NCI-H2107 (cell line): Measurements from ENCODE around the gene CDH9.
"Not testable (repeated sequence)": the region's sequence is repeated elsewhere in the genome, so short reads cannot be mapped to it uniquely, and the experiment has no call there.

Experiments
- DNase-seq: peaks from one replicate; lab custom pipeline; 2025; lab: John Stamatoyannopoulos, UW

The CDH9 gene

GRCh38 chr5:26955161-26955560 lies 83.2 kb downstream of the CDH9 start:
- no peak for DNase-seq

- DNase-seq: no peak
These were observed 89.5 kb downstream of the CDH9 start for GRCh38 chr5:26948921-26949320.

GRCh38 chr5:26945901-26946300 lies 92.5 kb downstream of the CDH9 start:
- no peak for DNase-seq

GRCh38 chr5:26942481-26942880 lies 95.9 kb downstream of the CDH9 start:
- DNase-seq: no peak

GRCh38 chr5:26940994-26941393 lies 97.4 kb downstream of the CDH9 start:
- DNase-seq: no peak

GRCh38 chr5:26932238-26932637 lies 106.1 kb downstream of the CDH9 start:
- DNase-seq: no peak

- no peak for DNase-seq
These were observed 116.9 kb downstream of the CDH9 start for GRCh38 chr5:26921439-26921838.

- DNase-seq: no peak
These were observed 134.9 kb downstream of the CDH9 start for GRCh38 chr5:26903469-26903868.

- no peak for DNase-seq
These were observed 143.6 kb downstream of the CDH9 start for GRCh38 chr5:26894719-26895263.

- no peak for DNase-seq
These were observed 145.3 kb downstream of the CDH9 start for GRCh38 chr5:26893078-26893477.

- peak; percentile 80 for DNase-seq
These were observed 148.6 kb downstream of the CDH9 start for GRCh38 chr5:26889815-26890214.

GRCh38 chr5:26884481-26884880 lies 153.9 kb downstream of the CDH9 start:
- no peak for DNase-seq

- DNase-seq: no peak
These were observed 155.0 kb downstream of the CDH9 start for GRCh38 chr5:26883375-26883774.

- DNase-seq: no peak
These were observed 156.5 kb downstream of the CDH9 start for GRCh38 chr5:26881901-26882300.

GRCh38 chr5:26877154-26877553 lies 161.2 kb downstream of the CDH9 start:
- DNase-seq: no peak

- no peak for DNase-seq
These were observed 166.0 kb downstream of the CDH9 start for GRCh38 chr5:26872337-26872736.

GRCh38 chr5:26869781-26870180 lies 168.6 kb downstream of the CDH9 start:
- no peak for DNase-seq

- DNase-seq: no peak
These were observed 169.9 kb downstream of the CDH9 start for GRCh38 chr5:26868504-26868903.

GRCh38 chr5:26864061-26864460 lies 174.3 kb downstream of the CDH9 start:
- DNase-seq: no peak

GRCh38 chr5:26856238-26856637 lies 182.1 kb downstream of the CDH9 start:
- no peak for DNase-seq

GRCh38 chr5:26852450-26852849 lies 185.9 kb downstream of the CDH9 start:
- not testable (repeated sequence) for DNase-seq

GRCh38 chr5:26847041-26847736 lies 191.2 kb downstream of the CDH9 start:
- DNase-seq: no peak

GRCh38 chr5:26843677-26844076 lies 194.7 kb downstream of the CDH9 start:
- DNase-seq: no peak

- DNase-seq: no peak
These were observed 204.8 kb downstream of the CDH9 start for GRCh38 chr5:26833596-26833995.
